Epithelial cell of prostate (primary cell): ENCODE measurements around the gene SYNPO2.
A peak's percentile ranks its signal among the peaks of the same experiment; 100 is the strongest.
"Not testable (repeated sequence)": the region's sequence is repeated elsewhere in the genome, so short reads cannot be mapped to it uniquely, and the experiment has no call there.

ENCODE experiments used
- DNase-seq: peaks from one replicate; pipeline ENCODE4 v3.0.0-alpha.2; 2011; ENCODE audit warnings: low read depth, low spot score
- H3K27ac ChIP-seq: fragments of 450-650 bp; 2 replicates; pipeline ENCODE4 v1.5.1; 2017; ENCODE audit warnings: mild to moderate bottlenecking

The SYNPO2 gene

DNA sequence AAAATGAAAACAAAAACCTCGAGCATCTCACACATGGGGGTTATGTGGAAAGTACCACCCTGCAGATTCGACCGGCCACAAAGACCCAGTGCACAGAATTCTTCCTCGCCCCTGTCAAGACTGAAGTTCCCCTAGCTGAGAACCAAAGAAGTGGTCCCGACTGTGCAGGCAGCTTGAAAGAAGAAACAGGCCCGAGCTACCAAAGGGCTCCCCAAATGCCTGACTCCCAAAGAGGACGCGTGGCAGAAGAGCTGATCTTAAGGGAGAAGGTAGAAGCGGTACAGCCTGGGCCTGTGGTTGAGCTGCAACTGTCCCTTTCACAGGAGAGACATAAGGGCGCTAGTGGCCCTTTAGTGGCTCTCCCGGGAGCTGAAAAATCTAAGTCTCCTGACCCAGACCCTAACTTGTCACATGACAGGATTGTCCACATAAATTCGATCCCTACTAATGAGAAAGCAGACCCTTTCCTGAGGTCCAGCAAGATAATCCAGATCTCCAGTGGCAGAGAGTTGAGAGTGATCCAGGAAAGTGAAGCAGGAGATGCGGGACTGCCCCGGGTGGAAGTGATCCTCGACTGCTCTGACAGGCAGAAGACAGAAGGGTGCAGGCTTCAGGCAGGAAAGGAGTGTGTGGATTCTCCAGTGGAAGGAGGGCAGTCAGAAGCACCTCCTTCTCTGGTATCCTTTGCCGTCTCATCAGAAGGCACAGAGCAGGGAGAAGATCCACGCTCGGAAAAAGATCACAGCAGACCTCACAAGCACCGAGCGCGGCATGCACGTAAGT is 138.2 kb downstream of the SYNPO2 start:
- H3K27ac ChIP-seq: peak overlapping the region; percentile 97
- DNase-seq: no peak

DNA sequence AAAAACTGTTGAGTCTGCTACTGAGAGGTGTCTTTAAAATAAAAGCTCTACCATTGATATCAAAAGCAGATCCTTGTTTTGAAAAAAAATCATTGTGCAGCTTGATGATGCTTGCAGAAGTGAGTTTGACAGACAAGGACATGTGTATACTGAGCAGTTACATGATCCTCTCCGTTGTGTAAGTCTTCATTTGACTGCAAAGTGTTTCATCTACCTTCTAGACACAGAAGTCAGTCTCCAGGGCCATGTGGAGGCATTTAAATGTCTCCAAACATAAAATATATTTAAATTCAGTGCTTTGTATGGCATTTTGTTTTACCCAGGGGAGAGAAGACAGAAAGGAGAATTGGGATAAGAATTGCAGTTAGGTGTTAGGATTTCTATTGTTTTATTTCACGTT is 139.2 kb downstream of the SYNPO2 start:
- no peak overlapping the region for H3K27ac ChIP-seq
- DNase-seq: no peak

DNA sequence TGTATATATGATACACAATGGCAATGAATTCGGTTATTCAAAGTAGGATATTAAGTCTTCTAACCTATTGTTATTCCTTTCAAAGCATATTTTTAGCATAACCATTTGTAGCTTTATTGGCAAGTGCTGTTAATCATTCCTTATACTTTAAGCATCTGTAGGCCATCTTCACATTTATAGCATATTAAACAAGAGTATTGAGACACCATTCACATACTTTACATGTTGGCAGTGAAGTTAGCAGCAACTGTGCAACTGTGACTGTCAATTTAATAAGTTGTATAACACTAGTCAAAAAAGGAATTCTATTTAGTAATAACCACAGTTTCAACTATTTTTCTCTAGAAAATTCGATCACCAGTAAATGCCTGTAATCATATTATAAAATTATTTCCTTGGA is 139.6 kb downstream of the SYNPO2 start:
- no peak for DNase-seq
- no peak overlapping the region for H3K27ac ChIP-seq

DNA sequence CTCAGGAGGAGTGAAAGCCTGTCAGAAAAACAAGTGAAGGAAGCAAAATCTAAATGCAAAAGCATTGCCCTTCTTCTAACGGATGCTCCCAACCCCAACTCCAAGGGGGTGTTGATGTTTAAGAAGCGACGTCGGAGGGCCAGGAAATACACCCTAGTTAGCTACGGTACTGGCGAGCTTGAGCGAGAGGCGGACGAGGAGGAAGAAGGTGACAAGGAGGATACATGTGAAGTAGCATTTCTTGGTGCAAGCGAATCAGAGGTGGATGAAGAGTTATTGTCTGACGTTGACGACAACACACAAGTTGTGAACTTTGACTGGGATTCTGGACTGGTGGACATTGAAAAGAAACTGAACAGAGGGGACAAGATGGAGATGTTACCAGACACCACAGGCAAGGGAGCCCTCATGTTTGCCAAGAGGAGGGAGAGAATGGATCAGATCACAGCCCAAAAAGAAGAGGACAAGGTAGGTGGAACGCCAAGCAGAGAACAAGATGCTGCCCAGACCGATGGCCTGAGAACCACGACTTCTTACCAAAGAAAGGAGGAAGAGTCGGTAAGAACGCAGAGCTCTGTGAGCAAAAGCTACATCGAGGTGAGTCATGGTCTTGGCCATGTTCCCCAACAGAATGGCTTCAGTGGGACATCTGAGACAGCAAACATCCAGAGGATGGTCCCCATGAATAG is 141.3 kb downstream of the SYNPO2 start:
- DNase-seq: no peak

DNA sequence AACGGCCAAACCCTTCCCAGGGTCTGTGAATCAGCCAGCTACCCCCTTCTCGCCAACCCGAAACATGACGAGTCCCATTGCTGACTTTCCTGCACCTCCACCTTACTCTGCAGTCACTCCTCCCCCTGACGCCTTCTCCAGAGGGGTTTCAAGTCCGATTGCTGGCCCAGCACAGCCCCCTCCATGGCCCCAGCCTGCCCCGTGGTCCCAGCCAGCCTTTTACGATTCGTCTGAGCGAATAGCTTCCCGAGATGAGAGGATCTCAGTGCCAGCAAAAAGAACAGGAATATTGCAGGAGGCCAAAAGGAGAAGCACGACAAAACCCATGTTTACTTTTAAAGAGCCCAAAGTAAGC is 141.9 kb downstream of the SYNPO2 start:
- H3K27ac ChIP-seq: no peak overlapping the region
- no peak for DNase-seq

More for the DNA sequence above, 141.3 kb downstream of the SYNPO2 start:
- no peak overlapping the region for H3K27ac ChIP-seq

DNA sequence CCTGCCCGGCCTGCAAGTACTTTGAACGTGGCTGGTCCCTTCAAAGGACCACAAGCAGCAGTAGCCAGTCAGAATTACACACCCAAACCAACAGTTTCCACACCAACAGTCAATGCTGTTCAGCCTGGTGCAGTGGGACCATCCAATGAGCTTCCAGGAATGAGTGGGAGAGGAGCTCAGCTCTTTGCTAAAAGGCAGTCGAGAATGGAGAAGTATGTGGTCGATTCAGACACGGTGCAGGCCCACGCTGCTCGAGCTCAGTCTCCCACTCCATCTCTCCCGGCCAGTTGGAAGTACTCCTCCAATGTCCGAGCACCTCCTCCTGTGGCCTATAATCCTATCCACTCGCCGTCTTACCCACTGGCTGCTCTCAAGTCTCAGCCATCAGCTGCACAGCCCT is 142.6 kb downstream of the SYNPO2 start:
- DNase-seq: no peak
- no peak overlapping the region for H3K27ac ChIP-seq

DNA sequence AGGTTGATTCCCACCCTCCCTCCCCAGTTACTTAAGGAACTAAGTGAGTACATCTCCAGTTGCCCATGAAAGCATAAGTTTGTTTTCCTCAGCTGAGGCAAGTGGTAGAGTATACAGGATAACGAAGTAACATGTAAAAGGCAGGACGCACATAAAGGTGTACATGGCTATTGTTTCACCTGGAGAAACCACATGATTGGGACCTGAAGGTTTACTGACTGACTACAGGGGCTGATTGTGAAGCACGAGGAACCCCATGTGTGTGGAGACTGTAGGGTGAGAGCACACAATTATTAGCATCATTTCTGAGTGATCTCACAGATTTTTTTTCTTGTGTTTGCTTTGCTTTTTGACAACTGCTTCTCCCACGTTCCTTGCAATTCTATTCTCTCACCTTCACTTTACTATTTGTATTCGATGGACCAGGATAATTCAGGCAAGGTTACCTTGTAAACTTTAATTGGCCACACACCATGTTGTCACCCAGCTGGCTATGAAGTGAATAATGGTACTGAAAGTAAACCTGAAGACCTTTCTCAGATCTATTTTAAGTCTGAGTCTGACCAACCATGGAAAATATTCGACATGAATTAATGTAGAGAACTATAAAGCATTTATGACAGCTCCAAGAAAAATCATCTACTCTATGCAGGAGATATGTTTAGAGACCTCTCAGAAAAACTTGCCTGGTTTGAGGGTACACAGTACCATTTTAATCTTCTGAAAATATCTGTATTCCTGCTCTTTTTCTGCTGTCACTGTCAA is 144.4 kb downstream of the SYNPO2 start:
- DNase-seq: no peak
- H3K27ac ChIP-seq: no peak overlapping the region

DNA sequence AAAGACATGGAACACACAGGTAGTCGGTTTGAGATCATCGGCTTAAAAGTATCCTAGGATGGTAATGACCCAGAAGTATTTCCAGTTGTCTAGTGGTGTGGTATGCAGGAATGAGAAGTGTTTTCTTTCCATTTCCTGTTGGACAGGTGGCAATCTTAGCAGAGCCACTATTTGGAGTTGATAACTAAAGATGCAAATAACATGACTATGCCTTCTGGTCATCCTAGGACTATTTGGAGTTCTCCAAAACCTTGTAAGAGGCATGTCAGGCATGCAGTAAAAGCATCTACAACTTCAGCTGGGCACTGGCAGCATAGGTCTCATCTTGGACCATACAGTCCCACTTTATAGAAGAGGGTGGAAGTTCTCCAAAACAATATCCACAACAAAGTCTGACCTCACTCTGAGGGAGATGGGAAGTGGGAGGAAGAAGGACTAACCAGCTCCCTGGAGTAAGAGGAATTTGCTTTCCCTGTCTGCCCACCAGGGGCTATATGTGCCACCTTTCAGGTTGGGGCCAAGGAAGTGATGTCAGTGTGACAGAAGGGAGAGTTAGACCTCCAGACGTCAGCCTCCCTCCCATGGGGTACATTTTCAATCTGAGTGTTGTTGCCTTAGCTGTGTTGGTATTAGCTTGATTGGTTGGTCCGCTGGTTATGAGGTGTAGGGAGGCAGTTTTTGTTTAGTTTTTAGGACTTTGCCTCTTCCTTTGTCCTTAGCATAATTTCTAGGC is 145.8 kb downstream of the SYNPO2 start:
- H3K27ac ChIP-seq: no peak overlapping the region
- no peak for DNase-seq

DNA sequence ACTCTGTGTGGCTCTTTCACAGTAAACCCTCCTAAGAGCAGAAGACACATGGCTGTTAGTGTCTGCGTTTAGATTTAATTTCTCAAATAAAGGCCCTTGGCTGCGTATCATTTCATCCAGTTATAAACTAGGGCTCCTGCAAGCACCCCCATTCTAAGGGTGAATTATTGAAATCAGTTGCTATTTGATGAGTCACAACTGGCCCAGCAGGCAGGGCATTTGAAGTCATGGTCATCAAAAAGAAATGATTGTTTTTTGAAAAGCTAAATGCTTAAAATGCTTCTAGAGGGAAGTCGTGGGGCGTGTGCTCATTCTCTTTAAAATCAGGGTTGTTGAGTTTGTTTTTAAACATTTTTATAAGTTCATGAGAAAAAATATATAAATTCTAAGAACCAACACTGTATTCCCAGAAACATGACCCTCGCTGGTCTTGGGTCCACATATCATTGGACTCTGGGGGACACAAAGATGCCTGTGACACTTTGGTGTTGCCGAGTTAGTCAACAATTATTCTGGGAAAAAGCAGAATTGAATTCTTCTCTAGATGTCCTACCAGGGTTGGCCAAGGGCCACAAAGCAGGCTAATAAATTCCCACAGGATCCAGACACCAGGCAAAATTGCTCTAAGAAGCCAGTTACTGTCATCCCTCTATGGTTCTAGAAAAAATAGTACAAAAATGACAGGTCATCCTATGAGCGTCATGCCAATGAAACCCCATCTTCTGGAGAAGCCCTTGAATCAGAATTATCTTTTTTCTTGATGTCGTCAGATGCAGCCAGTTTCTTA is 147.5 kb downstream of the SYNPO2 start:
- H3K27ac ChIP-seq: no peak overlapping the region
- DNase-seq: no peak

DNA sequence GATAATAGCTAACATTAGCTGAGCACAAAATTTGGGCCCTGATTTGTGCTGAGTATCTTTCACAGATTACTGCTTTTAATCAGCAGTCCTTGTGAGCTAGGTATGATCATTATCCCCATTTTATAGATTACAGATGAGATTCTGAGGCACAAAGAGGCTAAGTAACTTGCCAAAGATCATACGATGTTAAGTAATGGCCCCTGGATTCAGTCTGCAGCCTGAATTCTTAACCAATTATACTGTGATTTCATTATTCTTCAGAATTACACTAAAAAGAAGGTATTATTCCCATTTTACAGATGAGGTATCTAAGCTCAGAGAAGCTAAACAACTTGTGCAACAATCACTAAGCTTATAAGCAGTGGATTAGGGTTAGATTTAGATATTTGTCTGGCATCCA is 149.1 kb downstream of the SYNPO2 start:
- DNase-seq: no peak
- H3K27ac ChIP-seq: no peak overlapping the region

DNA sequence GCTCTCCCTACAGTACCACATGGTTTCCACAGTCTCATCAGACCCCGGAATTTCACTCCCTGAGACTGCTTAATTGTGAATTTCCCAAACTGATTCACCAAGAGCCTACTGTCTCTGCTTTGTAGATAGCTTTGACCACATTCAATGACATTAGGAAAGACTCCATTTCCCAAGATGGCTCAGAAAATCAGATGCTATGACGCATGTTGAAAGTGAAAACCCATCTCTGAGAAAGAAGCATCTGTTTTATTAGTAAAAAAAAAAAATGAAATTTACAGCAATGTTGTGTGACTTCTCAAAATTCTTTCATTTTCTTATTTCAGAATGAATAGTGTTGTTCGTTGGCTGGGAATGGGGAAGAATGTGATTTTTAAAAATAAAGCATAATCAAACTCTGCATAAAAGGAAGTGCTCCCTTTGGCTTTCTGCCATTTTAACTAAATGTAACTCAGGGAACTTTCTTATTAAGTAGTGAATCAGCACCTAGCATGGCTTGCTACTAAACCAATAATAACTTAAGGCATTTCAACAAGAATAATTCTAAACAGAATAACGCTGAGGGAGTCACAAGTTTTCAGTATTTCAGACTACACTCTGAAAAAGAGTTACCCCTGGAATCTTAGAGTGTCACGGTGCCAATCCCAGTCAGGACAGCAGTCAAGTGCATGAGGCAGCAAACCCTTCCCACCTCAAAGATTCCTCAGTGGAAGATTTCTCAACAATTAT is 149.6 kb downstream of the SYNPO2 start:
- H3K27ac ChIP-seq: no peak overlapping the region
- DNase-seq: no peak

DNA sequence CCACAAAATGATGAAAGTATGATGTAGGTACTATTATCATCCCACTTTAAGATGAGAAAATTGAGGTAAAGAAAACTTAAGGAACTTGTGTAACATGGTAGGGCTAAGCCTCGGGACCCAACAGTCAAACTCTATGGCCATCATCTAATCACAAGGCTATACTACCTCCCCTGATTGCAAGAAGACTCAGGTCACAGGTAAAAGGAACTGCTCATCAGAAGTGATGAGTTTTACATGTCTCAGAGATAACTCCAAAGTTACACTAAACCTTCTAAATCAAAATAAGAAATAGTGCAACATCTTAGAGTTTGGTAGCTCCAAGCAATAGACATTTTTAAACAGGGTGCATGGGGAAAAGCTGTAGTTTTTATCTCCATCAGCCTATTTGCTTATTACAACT is 150.5 kb downstream of the SYNPO2 start:
- no peak for DNase-seq
- no peak overlapping the region for H3K27ac ChIP-seq

DNA sequence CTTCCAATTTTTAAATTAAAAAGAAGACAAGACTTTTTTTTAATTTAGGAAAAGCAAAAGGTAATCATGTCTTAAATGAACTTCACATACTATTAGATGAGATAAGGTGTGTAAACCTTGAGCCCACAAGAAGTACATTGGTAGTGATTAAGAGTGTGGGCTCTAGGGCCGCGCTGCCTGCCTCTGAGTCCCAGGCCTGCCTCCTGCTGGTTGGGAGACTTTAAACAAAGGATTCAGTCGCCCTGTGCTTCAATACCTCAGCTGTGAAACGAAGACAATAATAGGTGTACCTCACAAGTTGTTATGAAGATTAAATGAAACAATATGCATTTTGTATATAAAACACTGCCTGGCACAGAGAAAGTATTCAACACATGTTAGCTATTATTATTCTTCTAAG is 151.1 kb downstream of the SYNPO2 start:
- peak overlapping the region; percentile 63 for H3K27ac ChIP-seq
- no peak for DNase-seq

DNA sequence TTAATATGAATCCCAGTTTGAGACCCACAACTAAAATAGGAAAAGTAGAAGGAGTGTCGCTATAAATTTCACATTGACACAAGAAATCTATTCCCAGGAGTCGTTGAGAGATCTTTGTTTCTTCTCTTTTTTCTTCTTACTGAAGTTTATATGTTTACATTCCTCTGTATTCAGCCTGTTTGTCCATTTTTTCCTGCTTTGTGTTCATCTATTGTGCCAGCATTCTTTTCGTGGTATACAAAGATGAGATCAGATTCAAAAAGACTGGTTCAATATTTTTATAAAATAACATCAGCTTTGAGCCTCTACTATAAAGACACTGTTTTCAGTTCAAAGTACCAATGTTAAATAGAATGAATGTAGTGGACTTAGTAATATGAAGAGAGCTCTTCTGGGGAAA is 151.6 kb downstream of the SYNPO2 start:
- peak overlapping the region; percentile 63 for H3K27ac ChIP-seq
- DNase-seq: no peak

DNA sequence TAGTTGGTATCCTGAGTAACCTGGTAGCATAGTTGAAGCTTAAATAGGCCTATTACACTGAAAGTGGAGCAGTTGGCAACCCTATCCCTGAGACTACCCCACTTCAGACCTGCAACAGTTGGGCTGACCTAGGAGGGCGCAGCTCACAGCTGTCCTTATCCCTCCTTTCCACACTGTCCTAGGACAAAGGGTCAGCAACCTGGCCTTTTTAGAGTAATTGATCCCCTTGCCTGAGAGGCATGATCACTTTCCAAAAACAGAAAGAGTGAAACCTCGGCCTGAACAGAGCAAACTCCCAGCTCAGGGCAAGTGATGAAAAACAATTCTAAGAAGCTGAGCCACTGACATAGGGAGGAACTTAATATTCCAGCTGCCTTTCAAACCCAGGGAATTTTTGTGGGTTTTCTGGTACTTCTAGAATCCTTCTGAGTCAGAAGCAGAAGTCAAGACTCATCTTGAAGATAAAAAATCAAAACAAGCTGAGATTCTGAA is 152.1 kb downstream of the SYNPO2 start:
- DNase-seq: no peak
- H3K27ac ChIP-seq: peak overlapping the region; percentile 63

DNA sequence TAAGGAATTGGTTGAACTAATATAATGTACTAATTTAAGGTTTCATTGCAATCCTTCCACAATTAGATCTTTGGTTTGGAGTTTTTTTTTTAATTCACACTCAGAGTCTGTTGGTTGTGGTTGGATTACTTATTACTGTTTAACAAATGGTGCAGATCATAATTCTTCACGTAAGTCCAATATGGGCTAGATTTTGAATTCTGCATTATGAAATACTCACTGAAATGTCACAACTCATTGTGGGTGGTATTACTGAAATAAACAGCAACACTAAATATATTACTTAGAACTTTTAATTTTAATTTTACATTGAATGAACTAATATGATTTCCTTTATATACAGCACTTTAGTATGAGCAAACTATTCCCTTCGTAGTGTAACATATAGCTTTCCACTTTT is 152.7 kb downstream of the SYNPO2 start:
- peak overlapping the region; percentile 63 for H3K27ac ChIP-seq
- no peak for DNase-seq

DNA sequence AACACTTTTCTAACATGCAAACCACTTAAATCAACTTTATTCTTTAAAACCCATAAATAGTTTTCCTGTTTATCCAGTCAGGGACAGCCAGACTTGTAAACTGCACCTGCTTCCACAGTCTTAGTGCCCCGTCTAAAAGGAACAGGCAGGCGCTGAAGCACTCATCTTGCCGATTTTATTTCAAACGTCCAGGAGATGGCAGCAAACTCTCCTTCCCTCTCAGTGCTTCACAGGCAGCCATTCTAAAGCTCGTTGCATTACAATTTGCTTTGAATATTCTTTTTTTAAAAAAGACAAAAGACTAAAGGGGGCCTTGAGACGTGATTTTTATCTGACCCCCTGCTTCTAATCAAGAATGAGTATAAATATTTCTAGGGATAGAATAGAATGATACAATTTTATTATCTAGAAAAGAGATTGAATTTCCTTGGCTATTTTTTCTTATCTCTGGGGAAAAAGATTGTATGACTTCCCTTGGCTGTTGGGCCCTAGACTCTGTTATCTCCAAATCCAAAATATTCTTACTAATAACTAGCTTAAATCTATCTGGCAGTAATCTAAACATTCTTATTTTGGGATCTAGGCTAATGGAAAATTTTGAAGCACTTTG is 153.4 kb downstream of the SYNPO2 start:
- H3K27ac ChIP-seq: no peak overlapping the region

DNA sequence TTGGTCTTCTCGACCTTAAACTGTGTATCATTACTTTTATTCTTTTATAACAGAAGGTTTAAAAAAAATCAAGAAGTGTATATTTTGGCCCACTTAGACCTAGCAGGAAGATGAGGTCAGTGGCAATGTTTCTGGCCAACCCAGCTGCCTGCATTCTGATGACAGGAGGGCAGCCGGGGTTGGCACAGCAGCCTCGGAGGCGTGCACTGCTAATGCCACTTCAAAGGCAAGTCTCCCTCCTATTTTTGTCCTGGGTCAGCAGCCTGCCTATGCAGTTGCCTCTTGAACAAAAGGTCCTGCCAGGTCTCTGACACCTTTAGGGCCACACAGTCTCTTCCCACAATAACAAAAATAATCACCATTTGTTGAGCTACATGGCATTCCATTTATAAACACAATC is 157.6 kb downstream of the SYNPO2 start:
- DNase-seq: no peak
- no peak overlapping the region for H3K27ac ChIP-seq

More for the DNA sequence above, 153.4 kb downstream of the SYNPO2 start:
- no peak for DNase-seq

DNA sequence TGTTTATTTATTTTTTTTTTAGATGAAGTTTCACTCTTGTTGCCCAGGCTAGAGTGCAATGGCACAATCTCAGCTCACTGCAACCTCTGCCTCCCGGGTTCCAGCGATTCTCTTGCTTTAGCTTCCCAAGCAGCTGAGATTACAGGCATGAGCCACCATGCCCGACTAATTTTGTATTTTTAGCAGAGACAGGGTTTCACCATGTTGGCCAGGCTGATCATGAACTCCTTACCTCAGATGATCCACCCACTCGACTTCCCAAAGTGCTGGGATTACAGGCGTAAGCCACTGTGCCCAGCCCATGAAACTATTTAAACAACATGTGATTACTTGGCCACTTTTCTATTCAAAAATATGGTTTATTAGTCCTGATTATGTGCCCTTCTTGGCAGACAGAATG is 158.4 kb downstream of the SYNPO2 start:
- H3K27ac ChIP-seq, DNase-seq: not testable (repeated sequence)
